ENCODE data around the gene AGR2.
"Not testable (repeated sequence)": the region's sequence is repeated elsewhere in the genome, so short reads cannot be mapped to it uniquely, and the experiment has no call there.

Gene AGR2

GRCh38 chr7:16804674-16805439, at the start of gene AGR2:
Gene AGR2, minus strand, starts transcription at chr7:16804999. Its CDS starts 3,203 bp downstream, at chr7:16801796.
- DNase-seq: peak; percentile 59

- DNase-seq: not testable (repeated sequence)
These were observed 48.4 kb upstream of the AGR2 start for GRCh38 chr7:16853189-16853588.

- no peak for DNase-seq
These were observed 47.0 kb upstream of the AGR2 start for GRCh38 chr7:16851829-16852228.

GRCh38 chr7:16850614-16851466, 46.0 kb upstream of the AGR2 start:
- DNase-seq: no peak

- DNase-seq: no peak
These were observed 44.7 kb upstream of the AGR2 start for GRCh38 chr7:16849296-16850148.

- peak; percentile 73 for DNase-seq
These were observed 42.6 kb upstream of the AGR2 start for GRCh38 chr7:16847381-16847860.

- DNase-seq: peak; percentile 61
These were observed 41.9 kb upstream of the AGR2 start for GRCh38 chr7:16846601-16847165.

GRCh38 chr7:16845746-16846145, 40.9 kb upstream of the AGR2 start:
- DNase-seq: no peak

GRCh38 chr7:16841681-16842080, 36.9 kb upstream of the AGR2 start:
- no peak for DNase-seq

GRCh38 chr7:16840094-16840493, 35.3 kb upstream of the AGR2 start:
- no peak for DNase-seq

- DNase-seq: no peak
These were observed 34.8 kb upstream of the AGR2 start for GRCh38 chr7:16839646-16840045.

GRCh38 chr7:16838891-16839290, 34.1 kb upstream of the AGR2 start:
- no peak for DNase-seq

- DNase-seq: no peak
These were observed 33.6 kb upstream of the AGR2 start for GRCh38 chr7:16838386-16838785.

GRCh38 chr7:16836481-16836880, 31.7 kb upstream of the AGR2 start:
- no peak for DNase-seq

GRCh38 chr7:16833373-16833772, 28.6 kb upstream of the AGR2 start:
- DNase-seq: no peak

GRCh38 chr7:16826060-16826459, 21.3 kb upstream of the AGR2 start:
- no peak for DNase-seq

GRCh38 chr7:16822029-16822428, 17.2 kb upstream of the AGR2 start:
- no peak for DNase-seq

GRCh38 chr7:16818732-16819131, 13.9 kb upstream of the AGR2 start:
- DNase-seq: no peak

- peak; percentile 25 for DNase-seq
These were observed 12.7 kb upstream of the AGR2 start for GRCh38 chr7:16817536-16817935.

- peak; percentile 42 for DNase-seq
These were observed 12.0 kb upstream of the AGR2 start for GRCh38 chr7:16816824-16817223.

GRCh38 chr7:16815001-16815400, 10.2 kb upstream of the AGR2 start:
- no peak for DNase-seq

- no peak for DNase-seq
These were observed 8.4 kb upstream of the AGR2 start for GRCh38 chr7:16813232-16813616.

Data from NCI-H2171 treated with DMSO at 0.1 percent for 48 hours (cell line).